GM18505 (cell line): Measurements from ENCODE around the gene IL1A.
A peak's percentile ranks its signal among the peaks of the same experiment; 100 is the strongest.

Source experiments
- ATAC-seq: cut with Tn5 transposase; IDR thresholded peaks from one replicate; pipeline ENCODE4 v1.9.1; 2021; ENCODE audit not compliant: unreplicated experiment
- POLR2A ChIP-seq: IDR thresholded peaks from 4 replicates; pipeline ENCODE4 v1.6.1; 2011; ENCODE audit warnings: borderline replicate concordance; ENCODE audit not compliant: insufficient read depth, insufficient read length; ENCODE audit errors: extremely low read depth

IL1A gene

DNA sequence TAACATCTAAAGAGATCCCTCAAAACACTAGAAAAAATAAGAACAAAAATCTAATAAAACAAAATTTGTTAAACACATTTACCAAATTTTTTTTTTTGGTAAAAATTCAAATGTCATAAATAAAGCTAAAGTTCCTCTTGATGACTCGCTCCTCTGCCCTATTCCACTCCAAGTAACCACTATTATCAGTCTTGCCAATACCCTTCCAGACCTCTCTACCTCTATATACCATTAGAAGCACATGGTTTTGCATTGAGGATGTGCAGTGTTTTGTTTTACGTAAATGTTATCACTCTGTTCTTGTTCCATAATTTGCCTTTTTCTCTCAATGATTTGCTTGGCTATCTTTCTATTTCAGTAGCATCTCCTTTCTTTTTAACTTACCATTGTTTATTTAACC is 41.4 kb upstream of the IL1A start:
- no peak for TF ChIP-seq POLR2A
- no peak for ATAC-seq

DNA sequence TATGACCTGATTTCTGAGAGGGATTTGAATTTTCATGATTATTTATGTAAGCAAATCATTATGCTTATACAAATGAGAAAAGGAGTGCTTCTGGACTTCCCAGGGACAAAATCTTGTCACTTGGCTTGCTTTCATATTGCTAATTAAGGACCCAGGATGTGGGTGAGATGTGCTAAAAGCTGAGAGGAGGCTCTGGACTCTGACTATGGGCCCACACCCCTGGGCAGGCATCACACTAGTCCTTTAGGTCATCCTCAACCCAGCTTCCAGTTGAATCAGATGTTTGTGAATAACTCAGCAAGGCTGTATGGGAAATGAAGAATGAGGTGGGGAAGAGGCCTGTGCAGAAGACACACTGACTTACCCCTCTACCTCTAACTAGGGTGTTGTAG is 40.4 kb upstream of the IL1A start:
- no peak for ATAC-seq
- no peak for TF ChIP-seq POLR2A

DNA sequence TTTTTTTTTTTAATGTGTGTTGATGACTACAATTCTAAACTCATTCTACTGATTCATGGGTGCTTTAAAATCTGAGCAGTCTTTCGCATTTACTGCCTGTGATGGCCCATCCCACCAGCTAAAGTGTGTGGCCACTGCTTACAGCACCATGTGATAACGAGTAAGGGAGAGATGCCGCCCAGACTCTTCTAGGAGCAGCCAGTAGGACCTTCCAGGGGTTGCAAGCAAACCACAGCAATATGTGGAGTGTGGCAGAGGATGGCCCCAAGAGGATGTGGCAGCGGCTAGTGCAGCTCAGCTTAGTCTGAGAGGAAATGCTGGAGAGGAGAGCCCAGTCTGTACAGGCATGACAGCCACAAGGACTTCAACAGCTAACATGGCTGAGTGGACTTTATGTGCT is 37.4 kb upstream of the IL1A start:
- TF ChIP-seq POLR2A: no peak
- no peak for ATAC-seq

DNA sequence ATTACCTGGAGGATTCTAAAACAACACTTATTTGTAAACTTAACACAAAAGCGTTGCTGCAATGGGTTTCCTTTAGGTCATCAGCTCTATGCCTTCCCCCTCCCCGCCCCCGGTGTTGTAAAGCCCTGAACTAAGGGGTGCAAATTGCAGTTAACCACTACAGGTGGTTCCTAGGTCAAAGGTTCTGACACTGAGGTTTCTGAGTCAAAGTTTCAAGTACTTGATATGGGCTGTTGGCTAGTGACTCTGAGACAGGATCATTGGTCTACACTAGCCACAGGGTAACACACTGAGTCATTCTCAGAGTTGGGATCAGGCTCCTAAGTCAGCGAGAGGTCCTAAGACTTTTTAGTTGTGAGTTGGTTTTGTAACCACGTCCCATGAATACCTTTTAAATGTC is 36.8 kb upstream of the IL1A start:
- no peak for TF ChIP-seq POLR2A
- peak; percentile 60 for ATAC-seq

DNA sequence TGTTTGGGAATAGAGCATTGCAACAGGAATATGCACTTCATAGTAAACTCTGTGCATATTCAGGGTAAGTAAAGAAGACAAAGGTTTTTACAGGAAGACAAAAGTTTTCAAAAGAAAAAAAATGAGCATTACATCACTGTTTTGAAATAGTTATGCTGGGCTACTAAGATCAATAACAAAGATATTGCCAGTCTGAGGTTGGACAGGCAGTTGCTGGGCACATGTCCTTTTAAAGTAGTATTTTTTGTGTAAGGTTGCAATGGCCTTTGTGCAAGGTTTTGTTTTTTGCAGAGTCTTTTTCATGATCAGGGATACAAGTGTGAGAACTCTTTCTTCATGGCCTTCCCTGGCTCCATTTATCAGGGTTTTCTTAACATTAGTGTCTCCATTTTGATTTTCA is 36.0 kb upstream of the IL1A start:
- ATAC-seq: no peak
- no peak for TF ChIP-seq POLR2A

DNA sequence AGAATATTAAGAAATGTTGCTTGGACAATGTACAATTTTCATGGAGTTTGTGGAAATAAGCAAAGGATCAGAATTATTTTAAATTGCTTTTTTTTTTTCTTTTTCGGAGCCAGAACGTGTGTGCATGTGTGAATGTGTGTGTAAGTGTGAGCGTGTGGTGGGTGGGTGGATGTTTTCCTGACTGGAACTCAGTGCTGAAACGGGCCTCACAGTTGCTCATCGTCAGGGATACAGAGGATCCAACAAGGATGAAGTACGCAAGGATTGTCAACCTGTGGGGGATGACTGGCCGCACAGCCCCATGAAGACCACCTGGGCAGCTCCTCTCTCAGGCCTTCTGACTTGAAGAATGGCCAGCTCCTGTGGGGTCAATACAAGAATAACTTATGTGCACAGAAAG is 34.8 kb upstream of the IL1A start:
- no peak for TF ChIP-seq POLR2A
- ATAC-seq: no peak

DNA sequence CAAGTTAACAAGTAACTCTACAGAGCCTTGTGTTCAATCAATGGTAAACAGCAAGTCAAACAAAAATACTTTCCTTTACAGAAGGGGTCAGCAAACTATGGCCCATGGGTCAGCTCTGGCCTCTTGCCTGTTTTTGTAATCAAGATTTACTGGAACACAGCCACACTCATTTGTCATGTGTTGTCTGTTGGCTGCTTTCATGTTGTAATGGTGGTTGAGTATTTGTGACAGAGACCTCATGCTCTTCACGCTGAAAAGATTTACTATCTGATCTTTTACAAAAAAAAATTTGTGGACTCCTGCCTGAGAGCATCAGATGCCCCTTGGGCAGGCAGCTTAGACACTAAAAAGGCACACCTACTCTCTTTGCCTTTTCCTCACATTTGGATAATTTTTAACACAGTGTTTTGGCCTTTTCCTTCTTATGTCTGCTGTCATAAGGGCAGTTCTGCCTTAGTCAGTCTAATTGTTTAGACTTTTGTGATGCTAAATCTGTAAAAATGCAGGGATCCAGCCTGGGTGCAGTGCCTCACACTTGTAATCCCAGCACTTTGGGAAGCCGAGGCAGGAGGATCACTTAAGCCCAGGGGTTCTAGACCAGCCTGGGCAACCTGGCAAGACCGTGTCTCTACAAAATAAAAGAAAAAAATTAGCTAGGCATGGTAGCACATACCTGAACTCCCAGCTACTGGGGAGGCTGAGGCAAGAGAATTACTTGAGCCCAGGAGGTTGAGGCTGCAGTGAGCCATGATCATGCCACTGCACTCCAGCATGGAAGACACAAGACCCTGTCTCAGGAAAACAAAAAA is 34.0 kb upstream of the IL1A start:
- ATAC-seq: no peak

DNA sequence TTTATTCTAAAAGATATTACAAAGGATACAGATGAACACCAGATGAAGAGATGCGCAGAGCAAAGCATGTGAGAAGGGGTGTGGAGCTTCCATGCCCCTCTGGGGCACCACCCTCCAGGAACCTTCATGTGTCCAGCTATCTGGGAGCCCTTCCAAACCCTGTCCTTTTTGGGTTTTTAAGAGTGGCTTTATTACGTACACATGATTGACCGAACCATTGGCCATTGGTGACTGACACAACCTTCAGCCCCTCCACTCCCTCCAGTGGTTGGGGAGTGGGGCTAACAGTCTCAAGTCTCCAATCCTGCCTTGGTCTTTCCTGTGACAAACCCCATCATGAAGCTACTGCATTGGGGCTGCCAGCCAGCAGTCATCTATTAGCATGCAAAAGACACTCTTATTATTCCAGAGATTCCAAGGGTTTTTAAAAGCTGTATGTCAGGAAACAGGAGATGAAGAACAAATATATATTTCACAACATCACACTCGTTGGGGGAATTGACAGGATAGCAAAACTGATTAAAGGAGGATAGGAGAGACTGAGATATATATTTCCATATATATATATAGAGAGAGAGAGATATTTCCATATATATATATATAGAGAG is 32.9 kb upstream of the IL1A start:
- TF ChIP-seq POLR2A: no peak
- ATAC-seq: no peak

More for the DNA sequence above, 34.0 kb upstream of the IL1A start:
- no peak for TF ChIP-seq POLR2A

DNA sequence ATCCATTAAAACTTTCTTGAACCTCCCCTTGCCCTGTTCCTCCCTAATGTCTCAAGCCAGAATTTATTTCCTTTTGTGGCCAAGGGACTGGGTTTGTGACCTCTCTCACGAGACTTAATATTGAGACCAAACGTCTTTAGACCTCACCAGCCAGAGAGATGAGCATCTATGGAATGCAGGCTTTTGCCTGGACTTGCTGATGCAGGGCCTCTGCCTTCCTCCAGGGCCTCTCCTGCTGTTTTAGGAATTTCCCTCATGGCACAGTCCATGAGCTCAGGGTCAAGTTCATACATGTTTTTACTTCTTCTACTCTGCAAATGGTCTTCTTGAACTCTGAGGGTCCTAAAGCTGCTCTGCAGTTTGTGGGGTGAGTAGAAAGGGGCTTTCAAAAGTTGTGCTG is 30.0 kb upstream of the IL1A start:
- TF ChIP-seq POLR2A: no peak
- ATAC-seq: no peak

DNA sequence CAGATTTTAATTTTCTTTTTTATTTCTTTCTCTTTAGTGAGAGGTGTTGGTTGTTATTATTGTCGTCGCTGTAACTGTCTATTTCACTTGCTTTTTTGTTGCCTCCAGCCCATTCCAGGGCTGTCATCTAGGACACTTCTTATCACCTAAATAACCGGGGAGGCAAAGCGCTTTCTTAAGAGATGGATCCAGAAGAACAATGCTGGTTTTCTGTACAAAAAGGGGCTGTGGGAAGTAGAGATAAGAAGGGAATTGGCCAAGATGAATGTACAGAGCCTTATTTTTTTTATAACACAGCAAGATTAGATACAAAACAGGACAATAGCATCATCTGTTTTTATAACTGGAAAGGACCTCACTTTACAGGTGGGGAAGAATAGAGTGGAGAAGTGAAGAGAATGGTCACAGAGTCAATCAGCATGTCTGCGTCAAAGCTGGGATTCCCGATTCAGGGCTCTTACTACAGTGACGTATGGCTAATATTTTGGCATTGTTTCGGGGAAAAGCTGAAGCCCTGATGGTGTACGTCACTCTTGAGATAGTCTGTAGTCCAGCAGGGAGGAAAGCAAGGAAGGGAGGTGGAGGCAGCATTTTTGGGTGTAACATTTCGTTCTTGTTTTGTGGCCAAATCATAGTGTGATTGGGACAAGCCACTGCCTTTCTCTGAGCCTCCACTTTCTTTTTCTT is 29.1 kb upstream of the IL1A start:
- no peak for TF ChIP-seq POLR2A
- no peak for ATAC-seq

DNA sequence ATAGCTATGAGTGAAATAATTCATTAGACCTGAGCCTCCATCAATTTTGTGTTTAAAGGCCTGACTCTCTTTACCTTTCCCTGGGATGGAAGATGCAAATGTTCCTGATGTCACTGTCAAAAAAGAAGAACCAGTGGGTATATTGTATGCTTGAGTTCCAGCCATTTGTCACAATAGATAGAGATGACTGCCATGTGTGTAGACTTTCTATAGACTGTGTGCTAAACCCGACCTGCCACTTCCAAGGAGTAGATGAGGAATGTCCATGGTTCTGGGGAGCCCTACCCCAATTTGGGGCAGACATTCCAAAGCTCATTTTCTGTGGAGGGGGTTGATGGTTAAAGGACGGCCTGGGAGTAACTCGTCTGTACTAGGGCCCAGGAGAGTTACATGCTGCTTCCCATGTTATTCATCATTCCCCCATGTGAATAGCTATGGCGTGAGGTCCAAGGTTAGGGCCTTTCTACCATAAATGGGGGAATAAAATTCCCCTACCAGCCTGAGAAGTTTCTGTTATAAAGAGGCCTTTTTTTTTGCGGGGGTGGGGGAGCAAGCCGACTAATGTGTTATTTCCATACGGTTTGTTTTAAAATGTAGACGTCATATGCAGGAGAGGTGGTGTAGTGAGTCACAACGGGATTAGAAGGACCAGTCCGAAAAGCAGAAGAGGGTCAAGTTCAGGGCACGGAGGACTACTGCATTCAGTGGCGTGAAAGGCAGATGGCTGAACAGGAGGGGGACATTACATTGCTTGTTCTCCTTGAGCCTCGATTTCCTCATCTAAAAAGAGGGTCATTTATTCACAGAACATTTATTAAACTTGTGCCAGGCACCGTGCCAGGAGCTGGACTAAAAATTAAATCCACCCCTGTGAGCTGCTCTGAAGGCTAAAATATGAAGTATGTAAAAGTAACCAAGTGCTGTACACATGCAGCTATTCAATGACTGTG is 28.3 kb upstream of the IL1A start:
- ATAC-seq: no peak

DNA sequence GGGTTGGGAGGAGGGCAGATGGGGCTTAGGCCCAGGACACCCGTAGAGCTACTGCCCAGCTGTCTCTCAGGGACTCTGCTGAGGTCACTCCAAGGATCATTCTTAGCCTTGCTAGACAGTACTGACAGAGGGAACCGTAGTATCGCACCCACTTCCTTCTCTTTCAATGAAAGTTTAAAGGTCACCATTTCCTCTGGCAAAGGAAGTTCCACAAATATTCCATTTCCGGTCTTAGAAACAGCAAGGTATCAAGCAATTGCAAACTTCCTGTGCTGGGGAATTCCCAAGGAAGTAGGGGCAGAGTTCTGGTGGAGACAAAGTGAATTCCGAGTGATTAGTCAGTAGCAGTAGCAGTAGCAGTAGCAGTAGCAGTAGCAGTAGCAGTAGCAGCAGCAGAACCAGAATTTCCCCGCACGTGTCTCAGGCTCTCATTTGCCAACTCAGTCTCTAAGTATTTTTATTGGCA is 27.6 kb upstream of the IL1A start:
- peak; percentile 29 for TF ChIP-seq POLR2A
- ATAC-seq: no peak

More for the DNA sequence above, 28.3 kb upstream of the IL1A start:
- no peak for TF ChIP-seq POLR2A
